GM19023 (cell line): ENCODE data around the gene IQGAP3.
"Not testable (repeated sequence)": the region's sequence is repeated elsewhere in the genome, so short reads cannot be mapped to it uniquely, and the experiment has no call there.

Experiments
- ATAC-seq: cut with Tn5 transposase; IDR thresholded peaks from one replicate; pipeline ENCODE4 v1.9.1; 2021; ENCODE audit warnings: mild to moderate bottlenecking, moderate library complexity; ENCODE audit not compliant: unreplicated experiment

The IQGAP3 gene

GRCh38 chr1:156571919-156572662 lies at the start of gene IQGAP3:
TSS of gene IQGAP3 (minus strand) at chr1:156572565. CDS start at chr1:156572529, 36 bp downstream.
- ATAC-seq: peak; percentile 88

GRCh38 chr1:156619582-156619955 lies 47.2 kb upstream of the IQGAP3 start:
- no peak for ATAC-seq

- ATAC-seq: no peak
Measured at GRCh38 chr1:156618853-156619581, 46.7 kb upstream of the IQGAP3 start, which contains the start of gene HAPLN2. TSS of gene HAPLN2 (plus strand) at chr1:156619415. CDS start at chr1:156623491, 4,076 bp downstream.

- ATAC-seq: no peak
Measured at GRCh38 chr1:156616463-156616862, 44.1 kb upstream of the IQGAP3 start.

- no peak for ATAC-seq
Measured at GRCh38 chr1:156615946-156616345, 43.6 kb upstream of the IQGAP3 start.

- no peak for ATAC-seq
Measured at GRCh38 chr1:156612666-156613065, 40.3 kb upstream of the IQGAP3 start.

- ATAC-seq: not testable (repeated sequence)
Measured at GRCh38 chr1:156610072-156610471, 37.7 kb upstream of the IQGAP3 start.

- ATAC-seq: no peak
Measured at GRCh38 chr1:156608981-156609380, 36.6 kb upstream of the IQGAP3 start.

- no peak for ATAC-seq
Measured at GRCh38 chr1:156608036-156608674, 35.8 kb upstream of the IQGAP3 start.

GRCh38 chr1:156607344-156607743 lies 35.0 kb upstream of the IQGAP3 start:
- not testable (repeated sequence) for ATAC-seq

- no peak for ATAC-seq
Measured at GRCh38 chr1:156602557-156602993, 30.2 kb upstream of the IQGAP3 start.

- no peak for ATAC-seq
Measured at GRCh38 chr1:156601892-156602291, 29.5 kb upstream of the IQGAP3 start.

GRCh38 chr1:156601122-156601830 lies 28.9 kb upstream of the IQGAP3 start, which contains the start of gene GPATCH4:
TSS of gene GPATCH4 (minus strand) at chr1:156601479.
- peak; percentile 72 for ATAC-seq

GRCh38 chr1:156600733-156601121 lies 28.4 kb upstream of the IQGAP3 start:
- no peak for ATAC-seq

GRCh38 chr1:156599811-156600210 lies 27.4 kb upstream of the IQGAP3 start:
- ATAC-seq: no peak

GRCh38 chr1:156598731-156599432 lies 26.5 kb upstream of the IQGAP3 start:
- no peak for ATAC-seq

GRCh38 chr1:156598125-156598524 lies 25.8 kb upstream of the IQGAP3 start:
- ATAC-seq: no peak

- ATAC-seq: no peak
Measured at GRCh38 chr1:156596426-156596825, 24.1 kb upstream of the IQGAP3 start.

- ATAC-seq: no peak
Measured at GRCh38 chr1:156595016-156595415, 22.7 kb upstream of the IQGAP3 start.

- no peak for ATAC-seq
Measured at GRCh38 chr1:156594190-156594589, 21.8 kb upstream of the IQGAP3 start.
